ENCODE data around the gene VARS1. TPM values are rescaled to one million over a fixed set of nuclear protein-coding genes. Genes with fewer than 3 reads are reported as not detected.

VARS1 gene
- total and polyA plus RNA-seq, 10 donors, result 31.1 to 97.3 (median 49.4) TPM

DNA sequence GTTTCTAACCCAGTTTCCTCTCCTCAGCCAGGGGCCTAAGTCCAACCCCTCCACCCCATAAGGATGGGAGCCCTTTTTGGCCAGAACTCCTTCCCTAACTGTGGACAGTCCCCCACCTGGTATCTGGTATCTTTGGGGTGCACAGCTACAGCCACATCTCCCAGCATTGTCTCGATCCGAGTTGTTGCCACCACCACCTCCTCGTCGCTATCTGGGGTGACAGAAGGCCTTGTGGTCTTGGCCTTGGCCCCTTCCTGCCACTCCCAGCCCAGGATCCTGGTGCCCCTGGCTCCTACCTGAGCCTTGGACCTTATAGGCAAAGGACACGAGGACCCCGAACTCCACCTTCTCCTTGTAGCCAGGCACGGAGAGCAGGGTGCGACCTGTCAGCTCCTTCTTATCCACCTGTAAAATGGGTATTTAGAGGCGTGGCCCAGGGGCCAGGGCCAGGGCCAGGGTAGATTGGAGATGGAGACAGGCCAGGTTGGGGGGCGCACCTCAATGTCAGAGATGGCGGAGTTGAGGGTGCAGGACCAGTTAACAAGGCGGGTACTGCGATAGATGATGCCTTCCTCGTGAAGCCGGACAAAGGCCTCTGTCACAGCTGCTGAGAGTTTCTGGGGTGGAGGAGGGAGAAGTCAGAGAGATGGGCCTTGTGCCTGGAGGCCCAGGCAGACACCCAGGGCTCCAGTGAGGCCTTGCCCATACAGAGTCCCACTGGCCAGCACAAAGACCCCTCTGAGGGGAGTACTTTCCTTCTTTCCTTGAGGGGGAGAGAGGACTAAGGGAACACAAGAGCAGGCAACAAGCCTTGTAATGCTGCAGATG, 11.2 kb downstream of the VARS1 start:
- intact Hi-C loops (cut with DNase I; ENCODE audit: low total_unique reads), result no loop called here

DNA sequence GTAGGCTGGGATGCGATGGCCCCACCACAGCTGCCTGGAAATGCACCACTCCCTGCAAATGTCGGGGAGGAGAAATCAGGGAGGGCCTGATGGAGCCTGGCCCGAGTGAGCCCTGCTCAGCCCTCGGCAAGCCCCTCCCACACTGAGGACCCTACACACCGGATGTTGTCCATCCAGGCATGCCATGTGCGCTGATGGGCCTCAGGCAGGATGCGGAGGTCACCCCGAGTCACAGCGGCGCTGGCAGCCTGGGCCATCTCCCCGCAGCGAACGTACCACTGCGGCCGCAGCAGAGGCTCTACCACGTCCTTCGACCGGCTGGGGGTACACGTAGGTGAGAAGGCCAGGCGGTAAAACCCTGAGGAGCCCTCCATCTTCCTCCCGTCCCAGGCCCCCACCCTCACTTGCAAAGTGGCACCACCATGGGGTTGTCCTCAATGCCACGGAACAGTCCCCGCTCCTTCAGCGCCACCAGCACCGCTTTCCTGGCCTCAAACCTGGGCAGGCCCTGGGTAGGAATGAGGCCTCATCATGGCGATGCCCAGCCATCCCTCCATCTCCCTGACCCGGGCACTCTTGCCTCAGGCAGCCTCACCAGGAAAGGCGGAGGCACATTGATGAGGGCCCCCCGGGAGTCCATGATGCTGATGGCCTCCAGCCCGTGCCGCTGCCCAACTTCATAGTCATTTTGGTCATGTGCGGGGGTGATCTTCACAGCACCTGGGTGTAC, 13.3 kb downstream of the VARS1 start:
- intact Hi-C loops (cut with DNase I; ENCODE audit: low total_unique reads), result no loop called here
- no peaks in the 10 kb centered on the region for H3K27me3 ChIP-seq (replicated peaks in 1 of 7)
- TF ChIP-seq, protein P1, sequence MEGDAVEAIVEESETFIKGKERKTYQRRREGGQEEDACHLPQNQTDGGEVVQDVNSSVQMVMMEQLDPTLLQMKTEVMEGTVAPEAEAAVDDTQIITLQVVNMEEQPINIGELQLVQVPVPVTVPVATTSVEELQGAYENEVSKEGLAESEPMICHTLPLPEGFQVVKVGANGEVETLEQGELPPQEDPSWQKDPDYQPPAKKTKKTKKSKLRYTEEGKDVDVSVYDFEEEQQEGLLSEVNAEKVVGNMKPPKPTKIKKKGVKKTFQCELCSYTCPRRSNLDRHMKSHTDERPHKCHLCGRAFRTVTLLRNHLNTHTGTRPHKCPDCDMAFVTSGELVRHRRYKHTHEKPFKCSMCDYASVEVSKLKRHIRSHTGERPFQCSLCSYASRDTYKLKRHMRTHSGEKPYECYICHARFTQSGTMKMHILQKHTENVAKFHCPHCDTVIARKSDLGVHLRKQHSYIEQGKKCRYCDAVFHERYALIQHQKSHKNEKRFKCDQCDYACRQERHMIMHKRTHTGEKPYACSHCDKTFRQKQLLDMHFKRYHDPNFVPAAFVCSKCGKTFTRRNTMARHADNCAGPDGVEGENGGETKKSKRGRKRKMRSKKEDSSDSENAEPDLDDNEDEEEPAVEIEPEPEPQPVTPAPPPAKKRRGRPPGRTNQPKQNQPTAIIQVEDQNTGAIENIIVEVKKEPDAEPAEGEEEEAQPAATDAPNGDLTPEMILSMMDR (IDR thresholded peaks at IDR 0.05 in 8 of 11, conservative IDR thresholded peaks at IDR 0.05 in 3 of 11), result no peak
- TF ChIP-seq POLR2AphosphoS5 (IDR thresholded peaks at IDR 0.05), result peak in 1 of 3 donors; percentile 74
- DNase-seq, result no peak
- 92 to 95% (median 93%) methylated on average over 32 of the region's 32 CpGs for WGBS, 5 donors
- H3K27ac ChIP-seq, result peak overlapping the region in 2 of 8 donors; percentile 4 to 27
- peaks cover 0 to 96% (median 78%) of the 10 kb centered on the region in 6 donors for H3K36me3 ChIP-seq
- H3K4me1 ChIP-seq, result peaks cover 2 to 8% (median 4%) of the 10 kb centered on the region in 6 donors
- H3K4me3 ChIP-seq, result no peak overlapping the region
- H3K9me3 ChIP-seq, result no peaks in the 10 kb centered on the region

More for the DNA sequence above, 11.2 kb downstream of the VARS1 start:
- H3K4me3 ChIP-seq, result no peak overlapping the region
- TF ChIP-seq, protein P1 (IDR thresholded peaks at IDR 0.05 in 8 of 11, conservative IDR thresholded peaks at IDR 0.05 in 3 of 11), result no peak
- no peak for TF ChIP-seq POLR2A (IDR thresholded peaks at IDR 0.05)
- peak in 1 of 3 donors; percentile 15 for TF ChIP-seq POLR2AphosphoS5 (IDR thresholded peaks at IDR 0.05)
- no peaks in the 10 kb centered on the region for H3K9me3 ChIP-seq
- no peaks in the 10 kb centered on the region for H3K27me3 ChIP-seq (replicated peaks in 1 of 7)
- no peak for DNase-seq
- H3K4me1 ChIP-seq, result peaks cover 0 to 19% (median 10%) of the 10 kb centered on the region in 6 donors
- WGBS, 5 donors, result 86 to 92% (median 91%) methylated on average over 11 to 15 of the region's 15 CpGs
- H3K36me3 ChIP-seq, result peaks cover 0 to 93% (median 65%) of the 10 kb centered on the region in 6 donors
- H3K27ac ChIP-seq, result no peak overlapping the region

DNA sequence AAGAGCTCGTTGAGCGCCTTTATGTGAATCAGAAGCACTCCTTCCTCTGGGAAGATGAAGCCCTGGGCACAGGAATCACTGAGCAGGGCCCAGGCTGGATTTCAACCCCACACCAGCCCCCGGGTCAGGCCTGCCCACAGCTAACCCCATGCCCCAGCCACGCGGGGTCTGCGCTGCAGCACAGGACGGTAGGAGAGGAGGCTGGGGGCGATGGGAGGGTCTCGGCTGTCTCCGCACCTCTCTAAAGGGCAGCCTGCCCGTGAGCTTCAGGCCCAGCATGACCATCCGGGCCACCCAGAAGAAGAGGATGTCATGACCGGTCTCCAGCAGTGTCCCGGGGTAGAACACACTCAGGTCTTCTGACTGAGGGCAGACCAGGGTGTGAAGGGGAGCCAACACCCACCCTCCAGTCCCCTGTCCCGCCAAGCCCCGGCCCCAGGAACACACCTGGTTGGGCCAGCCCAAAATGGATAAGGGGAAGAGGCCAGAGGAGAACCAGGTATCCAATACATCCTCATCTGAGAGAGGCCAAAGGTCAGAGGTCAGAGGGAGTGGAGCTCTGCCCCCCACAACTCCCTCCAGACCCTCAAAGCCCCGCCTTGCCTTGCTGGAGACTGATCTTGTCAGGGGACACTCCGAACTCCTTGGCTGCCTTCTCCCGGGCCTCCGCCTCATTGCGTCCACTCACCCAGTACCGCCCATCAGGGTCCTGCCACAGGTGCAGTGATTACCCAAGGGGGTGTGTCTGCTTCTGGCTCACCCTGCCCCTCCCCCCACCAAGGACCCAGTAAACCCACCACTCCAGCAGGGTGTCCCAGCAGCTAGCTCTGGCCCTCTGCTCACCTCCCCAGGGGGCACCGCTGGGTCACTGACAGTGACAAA, 14.1 kb downstream of the VARS1 start:
- H3K4me1 ChIP-seq, result peaks cover 9 to 16% (median 12%) of the 10 kb centered on the region in 6 donors
- 90 to 97% (median 96%) methylated on average over 14 to 23 of the region's 23 CpGs for WGBS, 5 donors
- no peak for TF ChIP-seq POLR2A (IDR thresholded peaks at IDR 0.05)
- H3K27ac ChIP-seq, result peak overlapping the region in 1 of 8 donors; percentile 4
- no peaks in the 10 kb centered on the region for H3K9me3 ChIP-seq
- no peak overlapping the region for H3K4me3 ChIP-seq
- no peaks in the 10 kb centered on the region for H3K27me3 ChIP-seq (replicated peaks in 1 of 7)
- intact Hi-C loops (cut with DNase I; ENCODE audit: low total_unique reads), result no loop called here
- peaks cover 0 to 90% (median 78%) of the 10 kb centered on the region in 6 donors for H3K36me3 ChIP-seq
- DNase-seq, result no peak

DNA sequence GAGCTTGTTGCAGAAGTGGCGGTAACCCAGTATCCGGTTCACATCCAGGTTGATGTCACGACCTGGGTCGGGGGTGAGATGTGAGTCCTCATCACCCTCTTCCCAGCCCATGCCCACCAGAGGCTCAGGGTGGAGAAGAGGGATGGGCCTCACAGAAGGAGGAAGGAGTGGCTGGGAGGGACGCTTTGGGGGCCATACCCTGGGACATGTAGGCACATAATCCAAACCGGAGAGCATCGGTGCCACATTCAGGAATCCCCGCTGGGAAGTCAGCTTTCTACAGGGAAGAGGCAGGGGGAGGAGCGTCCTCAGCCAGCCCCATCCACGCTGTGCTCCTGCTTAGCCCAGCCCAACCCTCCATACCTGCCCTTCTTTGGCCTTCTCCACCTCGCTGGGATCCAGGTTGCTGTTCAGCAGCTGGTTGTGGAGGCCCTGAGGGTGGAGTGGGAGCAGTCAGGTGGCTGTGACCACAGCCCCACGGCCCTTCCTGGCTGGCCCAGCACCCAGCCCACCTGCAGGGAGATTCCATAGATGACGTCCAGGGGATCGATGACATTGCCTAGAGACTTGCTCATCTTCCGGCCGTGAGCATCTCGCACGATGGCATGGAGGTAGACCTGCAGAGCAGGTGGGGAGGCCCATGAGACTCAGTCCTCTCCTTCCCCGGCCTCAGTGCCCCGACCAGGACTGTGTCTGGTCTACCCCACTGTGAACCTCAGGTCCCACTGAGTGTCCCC, 14.9 kb downstream of the VARS1 start:
- Histone ChIP-seq H3K4me3 (no peak overlapping the region), H3K9me3 (no peaks in the 10 kb centered on the region), H3K27me3 (replicated peaks in 1 of 7) (no peaks in the 10 kb centered on the region), H3K4me1 (peaks cover 9 to 24% (median 16%) of the 10 kb centered on the region in 6 donors), H3K27ac (no peak overlapping the region), H3K36me3 (peaks cover 0 to 82% (median 75%) of the 10 kb centered on the region in 6 donors)
- 88 to 96% (median 92%) methylated on average over 13 to 20 of the region's 20 CpGs for WGBS, 5 donors
- no peak for DNase-seq
- TF ChIP-seq, protein P1 (IDR thresholded peaks at IDR 0.05 in 8 of 11, conservative IDR thresholded peaks at IDR 0.05 in 3 of 11), result no peak
- no peak for TF ChIP-seq POLR2AphosphoS5 (IDR thresholded peaks at IDR 0.05)
- TF ChIP-seq POLR2A (IDR thresholded peaks at IDR 0.05), result no peak
- intact Hi-C loops (cut with DNase I; ENCODE audit: low total_unique reads), result no loop called here
